A673 (cell line): ENCODE measurements around the gene TBC1D16.

ENCODE experiments used
- EZH2 ChIP-seq: fragments of 200-600 bp; sonication (generic); IDR thresholded peaks from 2 replicates; pipeline ENCODE4 v1.6.1; 2017; ENCODE audit warnings: borderline replicate concordance, low read depth, mild to moderate bottlenecking, mixed read lengths, antibody characterized with exemption, low read length; ENCODE audit not compliant: poor library complexity, severe bottlenecking
- TF ChIP-seq, protein P1 (sequence below): fragments of 300-800, 200-600 bp; sonication (generic); conservative IDR thresholded peaks from 2 replicates; pipeline ENCODE4 v1.5.1; 2017; ENCODE audit warnings: low read depth, mild to moderate bottlenecking, antibody characterized with exemption, low read length, moderate library complexity, mixed read lengths

DNA sequence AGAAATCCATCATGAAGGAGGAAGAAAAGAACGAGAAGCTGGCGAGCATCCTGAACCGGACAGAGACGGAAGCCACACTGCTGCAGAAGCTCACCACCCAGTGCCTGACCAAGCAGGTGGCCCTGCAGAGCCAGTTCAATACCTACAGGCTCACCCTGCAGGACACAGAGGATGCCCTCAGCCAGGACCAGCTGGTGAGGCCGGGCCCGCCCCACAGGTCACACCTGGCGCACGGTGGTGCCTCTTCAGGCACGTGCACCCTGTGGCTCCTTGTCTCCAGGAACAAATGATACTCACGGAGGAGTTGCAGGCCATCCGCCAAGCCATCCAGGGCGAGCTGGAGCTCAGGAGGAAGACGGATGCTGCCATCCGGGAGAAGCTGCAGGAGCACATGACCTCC, 45.9 kb upstream of the TBC1D16 start:
- TF ChIP-seq, protein P1, sequence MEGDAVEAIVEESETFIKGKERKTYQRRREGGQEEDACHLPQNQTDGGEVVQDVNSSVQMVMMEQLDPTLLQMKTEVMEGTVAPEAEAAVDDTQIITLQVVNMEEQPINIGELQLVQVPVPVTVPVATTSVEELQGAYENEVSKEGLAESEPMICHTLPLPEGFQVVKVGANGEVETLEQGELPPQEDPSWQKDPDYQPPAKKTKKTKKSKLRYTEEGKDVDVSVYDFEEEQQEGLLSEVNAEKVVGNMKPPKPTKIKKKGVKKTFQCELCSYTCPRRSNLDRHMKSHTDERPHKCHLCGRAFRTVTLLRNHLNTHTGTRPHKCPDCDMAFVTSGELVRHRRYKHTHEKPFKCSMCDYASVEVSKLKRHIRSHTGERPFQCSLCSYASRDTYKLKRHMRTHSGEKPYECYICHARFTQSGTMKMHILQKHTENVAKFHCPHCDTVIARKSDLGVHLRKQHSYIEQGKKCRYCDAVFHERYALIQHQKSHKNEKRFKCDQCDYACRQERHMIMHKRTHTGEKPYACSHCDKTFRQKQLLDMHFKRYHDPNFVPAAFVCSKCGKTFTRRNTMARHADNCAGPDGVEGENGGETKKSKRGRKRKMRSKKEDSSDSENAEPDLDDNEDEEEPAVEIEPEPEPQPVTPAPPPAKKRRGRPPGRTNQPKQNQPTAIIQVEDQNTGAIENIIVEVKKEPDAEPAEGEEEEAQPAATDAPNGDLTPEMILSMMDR, result no peak
- TF ChIP-seq EZH2, result no peak
